GM23338 (cell line): ENCODE measurements around the gene SPOCK2. TPM values are rescaled to one million over a fixed set of nuclear protein-coding genes. Genes with fewer than 3 reads are reported as not detected.

Source experiments
- polyA plus RNA-seq: library from polyadenylated mRNA; unstranded; fragments of >200 nt; fragmentation: Nextera tagmentation; extraction: Ambion mirVana; gene quantifications from 2 replicates; pipeline ENCODE4 v1.2.1, GENCODE V29; 2016
- total RNA-seq: library from RNA; depleted of rRNA; stranded (reverse); fragments of >200 nt; shearing (Covaris generic); gene quantifications from 2 replicates; pipeline ENCODE4 v1.2.3, GENCODE V29; 2014; rRNA removed
- TF ChIP-seq, protein P1 (sequence below): fragments of 250-450 bp; sonication (Bioruptor Pico); IDR thresholded peaks from 2 replicates; pipeline ENCODE4 v1.5.0; 2020; ENCODE audit warnings: mild to moderate bottlenecking, moderate library complexity

SPOCK2 gene
- total and polyA plus RNA-seq, 2 experiments from 2014 or later, result 1.3 to 3.6 TPM

DNA sequence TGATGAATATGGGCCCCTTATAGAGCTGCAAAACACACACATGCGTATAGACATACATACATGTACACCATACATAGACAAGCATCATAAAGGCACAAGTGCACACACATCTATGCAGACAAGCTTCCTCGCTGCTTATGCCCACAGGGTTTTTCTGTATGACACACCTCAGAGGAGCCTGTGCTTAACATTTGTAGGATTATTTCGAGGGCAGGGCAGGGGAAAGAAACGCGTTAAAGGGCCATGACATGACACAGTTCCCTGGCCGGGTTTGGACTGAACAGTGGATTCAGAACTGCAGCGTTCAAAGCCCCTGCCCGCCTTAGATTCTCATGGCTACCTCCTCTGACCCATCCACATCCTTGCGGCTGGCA is 79.3 kb downstream of the SPOCK2 start (continued):
- TF ChIP-seq, protein P1, sequence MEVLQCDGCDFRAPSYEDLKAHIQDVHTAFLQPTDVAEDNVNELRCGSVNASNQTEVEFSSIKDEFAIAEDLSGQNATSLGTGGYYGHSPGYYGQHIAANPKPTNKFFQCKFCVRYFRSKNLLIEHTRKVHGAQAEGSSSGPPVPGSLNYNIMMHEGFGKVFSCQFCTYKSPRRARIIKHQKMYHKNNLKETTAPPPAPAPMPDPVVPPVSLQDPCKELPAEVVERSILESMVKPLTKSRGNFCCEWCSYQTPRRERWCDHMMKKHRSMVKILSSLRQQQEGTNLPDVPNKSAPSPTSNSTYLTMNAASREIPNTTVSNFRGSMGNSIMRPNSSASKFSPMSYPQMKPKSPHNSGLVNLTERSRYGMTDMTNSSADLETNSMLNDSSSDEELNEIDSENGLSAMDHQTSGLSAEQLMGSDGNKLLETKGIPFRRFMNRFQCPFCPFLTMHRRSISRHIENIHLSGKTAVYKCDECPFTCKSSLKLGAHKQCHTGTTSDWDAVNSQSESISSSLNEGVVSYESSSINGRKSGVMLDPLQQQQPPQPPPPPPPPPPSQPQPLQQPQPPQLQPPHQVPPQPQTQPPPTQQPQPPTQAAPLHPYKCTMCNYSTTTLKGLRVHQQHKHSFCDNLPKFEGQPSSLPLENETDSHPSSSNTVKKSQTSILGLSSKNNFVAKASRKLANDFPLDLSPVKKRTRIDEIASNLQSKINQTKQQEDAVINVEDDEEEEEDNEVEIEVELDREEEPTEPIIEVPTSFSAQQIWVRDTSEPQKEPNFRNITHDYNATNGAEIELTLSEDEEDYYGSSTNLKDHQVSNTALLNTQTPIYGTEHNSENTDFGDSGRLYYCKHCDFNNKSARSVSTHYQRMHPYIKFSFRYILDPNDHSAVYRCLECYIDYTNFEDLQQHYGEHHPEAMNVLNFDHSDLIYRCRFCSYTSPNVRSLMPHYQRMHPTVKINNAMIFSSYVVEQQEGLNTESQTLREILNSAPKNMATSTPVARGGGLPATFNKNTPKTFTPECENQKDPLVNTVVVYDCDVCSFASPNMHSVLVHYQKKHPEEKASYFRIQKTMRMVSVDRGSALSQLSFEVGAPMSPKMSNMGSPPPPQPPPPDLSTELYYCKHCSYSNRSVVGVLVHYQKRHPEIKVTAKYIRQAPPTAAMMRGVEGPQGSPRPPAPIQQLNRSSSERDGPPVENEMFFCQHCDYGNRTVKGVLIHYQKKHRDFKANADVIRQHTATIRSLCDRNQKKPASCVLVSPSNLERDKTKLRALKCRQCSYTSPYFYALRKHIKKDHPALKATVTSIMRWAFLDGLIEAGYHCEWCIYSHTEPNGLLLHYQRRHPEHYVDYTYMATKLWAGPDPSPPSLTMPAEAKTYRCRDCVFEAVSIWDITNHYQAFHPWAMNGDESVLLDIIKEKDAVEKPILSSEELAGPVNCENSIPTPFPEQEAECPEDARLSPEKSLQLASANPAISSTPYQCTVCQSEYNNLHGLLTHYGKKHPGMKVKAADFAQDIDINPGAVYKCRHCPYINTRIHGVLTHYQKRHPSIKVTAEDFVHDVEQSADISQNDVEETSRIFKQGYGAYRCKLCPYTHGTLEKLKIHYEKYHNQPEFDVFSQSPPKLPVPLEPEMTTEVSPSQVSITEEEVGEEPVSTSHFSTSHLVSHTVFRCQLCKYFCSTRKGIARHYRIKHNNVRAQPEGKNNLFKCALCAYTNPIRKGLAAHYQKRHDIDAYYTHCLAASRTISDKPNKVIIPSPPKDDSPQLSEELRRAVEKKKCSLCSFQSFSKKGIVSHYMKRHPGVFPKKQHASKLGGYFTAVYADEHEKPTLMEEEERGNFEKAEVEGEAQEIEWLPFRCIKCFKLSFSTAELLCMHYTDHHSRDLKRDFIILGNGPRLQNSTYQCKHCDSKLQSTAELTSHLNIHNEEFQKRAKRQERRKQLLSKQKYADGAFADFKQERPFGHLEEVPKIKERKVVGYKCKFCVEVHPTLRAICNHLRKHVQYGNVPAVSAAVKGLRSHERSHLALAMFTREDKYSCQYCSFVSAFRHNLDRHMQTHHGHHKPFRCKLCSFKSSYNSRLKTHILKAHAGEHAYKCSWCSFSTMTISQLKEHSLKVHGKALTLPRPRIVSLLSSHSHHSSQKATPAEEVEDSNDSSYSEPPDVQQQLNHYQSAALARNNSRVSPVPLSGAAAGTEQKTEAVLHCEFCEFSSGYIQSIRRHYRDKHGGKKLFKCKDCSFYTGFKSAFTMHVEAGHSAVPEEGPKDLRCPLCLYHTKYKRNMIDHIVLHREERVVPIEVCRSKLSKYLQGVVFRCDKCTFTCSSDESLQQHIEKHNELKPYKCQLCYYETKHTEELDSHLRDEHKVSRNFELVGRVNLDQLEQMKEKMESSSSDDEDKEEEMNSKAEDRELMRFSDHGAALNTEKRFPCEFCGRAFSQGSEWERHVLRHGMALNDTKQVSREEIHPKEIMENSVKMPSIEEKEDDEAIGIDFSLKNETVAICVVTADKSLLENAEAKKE (CRISPR knock-in tag), result no peak

Other genes with a start within 250 kb of the SPOCK2 start
- gene PSAP, start 237.3 kb downstream of the SPOCK2 start, total RNA-seq, result 362 and 391 TPM in 2 replicates
- 144 and 151 TPM in 2 replicates for gene PSAP, start 237.3 kb downstream of the SPOCK2 start, polyA plus RNA-seq
- 6.8 and 8.3 TPM in 2 replicates for gene CHST3, start 124.2 kb downstream of the SPOCK2 start, total RNA-seq
- 0.94 and 1.1 TPM in 2 replicates for gene CHST3, start 124.2 kb downstream of the SPOCK2 start, polyA plus RNA-seq
- gene ANAPC16, start 127.5 kb upstream of the SPOCK2 start, total RNA-seq, result 77.5 and 88.5 TPM in 2 replicates
- gene ANAPC16, start 127.5 kb upstream of the SPOCK2 start, polyA plus RNA-seq, result 116 and 126 TPM in 2 replicates
- 30.3 and 37.2 TPM in 2 replicates for gene ASCC1, start 127.7 kb upstream of the SPOCK2 start, total RNA-seq
- 13.5 and 13.7 TPM in 2 replicates for gene ASCC1, start 127.7 kb upstream of the SPOCK2 start, polyA plus RNA-seq
- 110 and 136 TPM in 2 replicates for gene DDIT4, start 185.4 kb upstream of the SPOCK2 start, total RNA-seq
- gene DDIT4, start 185.4 kb upstream of the SPOCK2 start, polyA plus RNA-seq, result 108 and 114 TPM in 2 replicates